ENCODE measurements around the gene PPP2R3A.

The PPP2R3A gene

DNA sequence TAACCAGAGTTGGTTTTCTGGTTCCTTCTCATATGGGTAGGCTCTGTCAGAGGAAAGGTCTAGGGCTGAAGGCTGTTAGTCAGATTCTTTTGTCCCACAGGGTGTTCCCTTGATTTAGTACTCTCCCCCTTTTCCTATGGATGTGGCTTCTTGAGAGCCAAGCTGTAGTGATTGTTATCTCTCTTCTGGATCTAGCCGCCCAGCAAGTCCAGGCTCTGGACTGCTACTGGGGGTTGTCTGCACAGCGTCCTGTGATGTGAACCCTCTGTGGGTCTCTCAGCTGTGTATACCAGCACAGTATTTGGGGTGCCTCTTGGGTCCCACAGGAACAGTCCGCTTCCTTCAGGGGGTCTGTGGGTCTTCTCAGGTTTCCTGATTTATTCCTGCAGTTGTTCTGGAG is 70.8 kb downstream of the PPP2R3A start:
- DNase-seq (ENCODE audit: low spot score), result no peak
- Histone ChIP-seq H2AK5ac (ENCODE audit: low read depth, low read length) (no peak overlapping the region), H2BK120ac (ENCODE audit: low read depth, low read length) (no peak overlapping the region), H3K14ac (ENCODE audit: low read length) (peak overlapping the region; percentile 71), H3K4me3 (ENCODE audit: low read length in 2 of 2) (no peak overlapping the region), H3K18ac (ENCODE audit: low read length) (no peak overlapping the region), H4K91ac (ENCODE audit: low read depth, low read length, poor library complexity) (no peak overlapping the region), H4K8ac (ENCODE audit: low read depth, low read length) (no peak overlapping the region), H3K36me3 (replicated peaks in 1 of 2; ENCODE audit: control insufficient read depth in 2 of 2, insufficient read depth in 2 of 2, low read length in 2 of 2) (peaks cover 0 to 3% of the 10 kb centered on the region in 2 donors), H2BK12ac (ENCODE audit: low read length) (no peak overlapping the region), H2BK15ac (ENCODE audit: low read length) (no peak overlapping the region), H3K23ac (ENCODE audit: low read depth, low read length, poor library complexity) (no peak overlapping the region), H3K27ac (replicated peaks; ENCODE audit: low read length) (no peak overlapping the region), H3K4me2 (ENCODE audit: insufficient read depth, low read length, poor library complexity, severe bottlenecking) (no peak overlapping the region), H3K4ac (ENCODE audit: low read length) (no peak overlapping the region), H3K9me3 (replicated peaks in 1 of 2; ENCODE audit: control insufficient read depth in 2 of 2, insufficient read depth in 1 of 2, low read depth in 1 of 2, low read length in 2 of 2) (no peaks in the 10 kb centered on the region), H2BK5ac (ENCODE audit: low read length) (no peak overlapping the region), H3K79me1 (ENCODE audit: low read depth, low read length) (no peaks in the 10 kb centered on the region), H2AFZ (ENCODE audit: low read length) (no peak overlapping the region), H3K27me3 (ENCODE audit: control insufficient read depth in 3 of 3, insufficient read depth in 3 of 3, low read depth in 1 of 3, low read length in 3 of 3) (no peaks in the 10 kb centered on the region), H3K9ac (ENCODE audit: low read depth, low read length, poor library complexity) (no peak overlapping the region), H3K4me1 (ENCODE audit: control insufficient read depth in 2 of 2, insufficient read depth in 1 of 2, low read depth in 1 of 2, low read length in 2 of 2) (no peaks in the 10 kb centered on the region)
- WGBS, 2 donors (ENCODE audit: extremely low coverage in 2 of 2, insufficient read length in 2 of 2, insufficient replicate concordance in 1 of 2), result no CpG with 5 or more reads among the region's 3 CpGs

DNA sequence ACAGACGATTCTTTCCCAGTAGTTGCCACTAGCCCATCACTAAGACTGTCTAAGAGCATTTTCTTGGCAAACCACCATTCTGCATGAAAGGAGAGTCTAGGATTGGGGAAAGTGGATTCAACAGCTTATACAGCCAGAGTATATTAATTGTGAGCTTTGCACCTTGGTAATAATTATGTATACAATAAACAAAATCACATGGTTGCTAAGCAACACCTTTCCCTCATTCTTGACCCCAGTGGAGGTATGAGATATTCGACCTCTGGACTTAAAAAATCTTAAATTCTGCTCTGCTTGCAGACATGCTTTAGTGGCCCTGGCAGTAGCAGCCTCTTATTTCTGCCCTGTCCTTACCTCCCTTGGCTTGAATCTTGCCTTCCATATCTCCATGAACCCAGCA is 73.1 kb downstream of the PPP2R3A start:
- Histone ChIP-seq H3K14ac (ENCODE audit: low read length) (no peak overlapping the region), H3K79me1 (ENCODE audit: low read depth, low read length) (no peaks in the 10 kb centered on the region), H2BK12ac (ENCODE audit: low read length) (no peak overlapping the region), H3K27me3 (ENCODE audit: control insufficient read depth in 3 of 3, insufficient read depth in 3 of 3, low read depth in 1 of 3, low read length in 3 of 3) (no peaks in the 10 kb centered on the region), H3K9me3 (replicated peaks in 1 of 2; ENCODE audit: control insufficient read depth in 2 of 2, insufficient read depth in 1 of 2, low read depth in 1 of 2, low read length in 2 of 2) (no peaks in the 10 kb centered on the region), H3K27ac (replicated peaks; ENCODE audit: low read length) (no peak overlapping the region), H3K9ac (ENCODE audit: low read depth, low read length, poor library complexity) (no peak overlapping the region), H4K91ac (ENCODE audit: low read depth, low read length, poor library complexity) (no peak overlapping the region), H3K4me1 (ENCODE audit: control insufficient read depth in 2 of 2, insufficient read depth in 1 of 2, low read depth in 1 of 2, low read length in 2 of 2) (no peaks in the 10 kb centered on the region), H4K8ac (ENCODE audit: low read depth, low read length) (no peak overlapping the region), H3K4me3 (ENCODE audit: low read length in 2 of 2) (no peak overlapping the region), H3K4ac (ENCODE audit: low read length) (no peak overlapping the region), H2BK120ac (ENCODE audit: low read depth, low read length) (no peak overlapping the region), H2AFZ (ENCODE audit: low read length) (no peak overlapping the region), H3K23ac (ENCODE audit: low read depth, low read length, poor library complexity) (no peak overlapping the region), H3K18ac (ENCODE audit: low read length) (no peak overlapping the region), H3K4me2 (ENCODE audit: insufficient read depth, low read length, poor library complexity, severe bottlenecking) (no peak overlapping the region), H2BK5ac (ENCODE audit: low read length) (no peak overlapping the region), H3K36me3 (replicated peaks in 1 of 2; ENCODE audit: control insufficient read depth in 2 of 2, insufficient read depth in 2 of 2, low read length in 2 of 2) (peaks cover 0 to 8% of the 10 kb centered on the region in 2 donors), H2BK15ac (ENCODE audit: low read length) (no peak overlapping the region), H2AK5ac (ENCODE audit: low read depth, low read length) (no peak overlapping the region)
- DNase-seq (ENCODE audit: low spot score), result no peak
- no CpG with 5 or more reads among the region's 2 CpGs for WGBS, 2 donors (ENCODE audit: extremely low coverage in 2 of 2, insufficient read length in 2 of 2, insufficient replicate concordance in 1 of 2)

DNA sequence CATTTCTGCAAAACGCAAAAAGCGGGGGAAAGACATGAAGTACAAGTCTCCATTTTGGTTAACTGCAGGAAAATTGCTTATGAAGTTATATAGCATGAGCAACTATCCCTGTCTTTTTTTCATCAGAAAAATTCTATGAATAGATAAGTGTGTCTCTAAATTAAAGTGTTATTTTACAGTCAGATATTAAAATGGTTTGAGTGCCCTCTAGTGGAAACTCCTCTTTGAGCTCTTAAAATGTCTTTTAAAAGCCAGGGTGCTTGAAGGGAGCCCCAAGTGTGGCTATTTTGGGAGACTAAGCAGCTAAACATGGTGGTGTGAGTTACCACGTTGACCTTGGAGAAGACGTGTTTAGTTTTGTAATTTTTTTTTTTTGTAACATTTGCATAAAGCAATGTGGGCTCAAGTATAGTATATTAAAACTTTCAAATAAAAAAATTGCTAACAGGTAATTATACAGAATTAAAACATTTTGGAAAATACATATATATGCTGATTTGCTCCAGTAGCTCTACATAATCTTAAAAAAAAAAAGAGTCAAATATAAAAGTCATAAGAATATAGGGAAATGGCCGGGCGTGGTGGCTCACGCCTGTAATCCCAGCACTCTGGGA is 77.2 kb downstream of the PPP2R3A start:
- Histone ChIP-seq H3K27ac (replicated peaks; ENCODE audit: low read length) (no peak overlapping the region), H2AK5ac (ENCODE audit: low read depth, low read length) (no peak overlapping the region), H3K23ac (ENCODE audit: low read depth, low read length, poor library complexity) (no peak overlapping the region), H2BK15ac (ENCODE audit: low read length) (no peak overlapping the region), H2AFZ (ENCODE audit: low read length) (no peak overlapping the region), H3K4ac (ENCODE audit: low read length) (no peak overlapping the region), H3K36me3 (replicated peaks in 1 of 2; ENCODE audit: control insufficient read depth in 2 of 2, insufficient read depth in 2 of 2, low read length in 2 of 2) (peaks cover 10 to 26% of the 10 kb centered on the region in 2 donors), H3K18ac (ENCODE audit: low read length) (no peak overlapping the region), H3K9ac (ENCODE audit: low read depth, low read length, poor library complexity) (no peak overlapping the region), H3K4me1 (ENCODE audit: control insufficient read depth in 2 of 2, insufficient read depth in 1 of 2, low read depth in 1 of 2, low read length in 2 of 2) (no peaks in the 10 kb centered on the region), H3K27me3 (ENCODE audit: control insufficient read depth in 3 of 3, insufficient read depth in 3 of 3, low read depth in 1 of 3, low read length in 3 of 3) (no peaks in the 10 kb centered on the region), H3K79me1 (ENCODE audit: low read depth, low read length) (no peaks in the 10 kb centered on the region), H2BK5ac (ENCODE audit: low read length) (no peak overlapping the region), H2BK12ac (ENCODE audit: low read length) (no peak overlapping the region), H3K14ac (ENCODE audit: low read length) (no peak overlapping the region), H4K8ac (ENCODE audit: low read depth, low read length) (no peak overlapping the region), H3K4me2 (ENCODE audit: insufficient read depth, low read length, poor library complexity, severe bottlenecking) (no peak overlapping the region), H2BK120ac (ENCODE audit: low read depth, low read length) (no peak overlapping the region), H3K4me3 (ENCODE audit: low read length in 2 of 2) (no peak overlapping the region), H3K9me3 (replicated peaks in 1 of 2; ENCODE audit: control insufficient read depth in 2 of 2, insufficient read depth in 1 of 2, low read depth in 1 of 2, low read length in 2 of 2) (no peaks in the 10 kb centered on the region), H4K91ac (ENCODE audit: low read depth, low read length, poor library complexity) (no peak overlapping the region)
- WGBS, 2 donors (ENCODE audit: extremely low coverage in 2 of 2, insufficient read length in 2 of 2, insufficient replicate concordance in 1 of 2), result no CpG with 5 or more reads among the region's 7 CpGs
- DNase-seq (ENCODE audit: low spot score), result peak; percentile 15

DNA sequence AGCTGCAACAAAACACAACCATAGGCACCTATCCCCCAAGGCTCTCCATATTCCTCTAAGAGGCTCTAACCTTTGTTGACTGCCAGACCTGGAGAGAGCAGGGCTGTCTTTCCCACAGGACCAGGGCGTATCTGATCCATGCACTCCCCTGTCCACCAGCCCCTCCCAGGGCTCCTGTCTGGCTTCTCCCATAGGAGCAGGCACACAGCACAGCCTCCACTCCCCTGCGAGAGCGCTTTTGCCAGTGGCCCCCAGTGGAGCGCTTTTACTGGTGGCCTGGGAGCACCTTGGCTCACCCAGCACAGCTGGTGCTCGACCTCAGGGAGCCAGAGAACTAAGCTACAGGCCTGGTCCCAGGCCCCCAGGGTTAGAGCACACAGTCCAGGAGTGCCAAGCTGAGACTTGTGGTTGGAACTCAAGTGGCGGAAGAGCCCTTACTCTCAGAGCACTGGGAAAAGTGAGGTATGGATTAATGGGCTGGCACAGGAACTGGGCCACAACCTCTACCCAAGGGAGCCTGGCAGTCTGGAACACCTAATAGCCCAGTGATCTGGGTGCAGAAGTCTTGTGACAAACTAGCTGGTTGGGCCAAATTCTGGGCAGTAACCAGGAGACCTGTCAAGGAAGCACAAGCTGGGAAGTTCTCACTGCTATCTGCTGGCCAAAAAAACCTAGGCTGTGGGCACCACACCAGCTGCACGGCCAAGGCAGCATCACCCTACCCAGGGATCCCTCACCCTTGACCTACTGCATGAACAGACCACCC is 79.6 kb downstream of the PPP2R3A start:
- Histone ChIP-seq H3K36me3 (replicated peaks in 1 of 2; ENCODE audit: control insufficient read depth in 2 of 2, insufficient read depth in 2 of 2, low read length in 2 of 2) (peaks cover 11 to 39% of the 10 kb centered on the region in 2 donors), H3K4ac (ENCODE audit: low read length) (no peak overlapping the region), H2BK15ac (ENCODE audit: low read length) (no peak overlapping the region), H2BK120ac (ENCODE audit: low read depth, low read length) (no peak overlapping the region), H2AK5ac (ENCODE audit: low read depth, low read length) (no peak overlapping the region), H3K14ac (ENCODE audit: low read length) (no peak overlapping the region), H3K18ac (ENCODE audit: low read length) (no peak overlapping the region), H2AFZ (ENCODE audit: low read length) (no peak overlapping the region), H4K91ac (ENCODE audit: low read depth, low read length, poor library complexity) (no peak overlapping the region), H3K4me1 (ENCODE audit: control insufficient read depth in 2 of 2, insufficient read depth in 1 of 2, low read depth in 1 of 2, low read length in 2 of 2) (no peaks in the 10 kb centered on the region), H4K8ac (ENCODE audit: low read depth, low read length) (no peak overlapping the region), H3K27me3 (ENCODE audit: control insufficient read depth in 3 of 3, insufficient read depth in 3 of 3, low read depth in 1 of 3, low read length in 3 of 3) (no peaks in the 10 kb centered on the region), H3K9me3 (replicated peaks in 1 of 2; ENCODE audit: control insufficient read depth in 2 of 2, insufficient read depth in 1 of 2, low read depth in 1 of 2, low read length in 2 of 2) (no peaks in the 10 kb centered on the region), H2BK12ac (ENCODE audit: low read length) (no peak overlapping the region), H3K4me3 (ENCODE audit: low read length in 2 of 2) (no peak overlapping the region), H3K27ac (replicated peaks; ENCODE audit: low read length) (no peak overlapping the region), H3K4me2 (ENCODE audit: insufficient read depth, low read length, poor library complexity, severe bottlenecking) (no peak overlapping the region), H3K79me1 (ENCODE audit: low read depth, low read length) (no peaks in the 10 kb centered on the region), H3K9ac (ENCODE audit: low read depth, low read length, poor library complexity) (no peak overlapping the region), H2BK5ac (ENCODE audit: low read length) (no peak overlapping the region), H3K23ac (ENCODE audit: low read depth, low read length, poor library complexity) (no peak overlapping the region)
- DNase-seq (ENCODE audit: low spot score), result no peak
- WGBS, 2 donors (ENCODE audit: extremely low coverage in 2 of 2, insufficient read length in 2 of 2, insufficient replicate concordance in 1 of 2), result no CpG with 5 or more reads among the region's 7 CpGs

Measured in neuronal stem cell (in vitro differentiated cells).